HepG2 (cell line): ENCODE results near the gene CHST13. TPM values are rescaled to one million over a fixed set of nuclear protein-coding genes. Genes with fewer than 3 reads are reported as not detected.

Experiments used
- CBX5 ChIP-seq: sonication (generic); formaldehyde crosslinking; IDR thresholded peaks from 2 replicates; pipeline ENCODE4 v1.4.0; 2020; ENCODE audit warnings: missing genetic modification reagents, borderline replicate concordance
- CSRNP2 ChIP-seq: sonication (generic); formaldehyde crosslinking; conservative IDR thresholded peaks from 2 replicates; pipeline ENCODE4 v1.8.0; 2022; ENCODE audit warnings: low read depth, missing genetic modification reagents
- FOXC1 ChIP-seq: sonication (generic); formaldehyde crosslinking; IDR thresholded peaks from 2 replicates; pipeline ENCODE4 v1.8.0; 2022; ENCODE audit warnings: mild to moderate bottlenecking, missing genetic modification reagents, borderline replicate concordance
- GATAD2A ChIP-seq: IDR thresholded peaks from 2 replicates; pipeline ENCODE4 v1.6.1; 2016
- HNF4A ChIP-seq: sonication (generic); formaldehyde crosslinking; IDR thresholded peaks from 2 replicates; pipeline ENCODE4 v1.4.0; 2020; ENCODE audit warnings: missing genetic modification reagents
- LCORL ChIP-seq, 2 experiments: fragments of 450-650 bp in 1 of 2; sonication (generic) in 1 of 2; formaldehyde crosslinking in 1 of 2; IDR thresholded peaks; 2 replicates each; pipeline versions ENCODE4 v1.5.0 to v1.6.1; 2017 to 2020; ENCODE audit warnings: antibody characterized with exemption in 1 of 2, missing genetic modification reagents in 1 of 2
- MATR3 ChIP-seq: sonication (generic); formaldehyde crosslinking; IDR thresholded peaks from 2 replicates; pipeline ENCODE4 v1.4.0; 2020; ENCODE audit warnings: missing genetic modification reagents
- MYC ChIP-seq: sonication (generic); formaldehyde crosslinking; IDR thresholded peaks from 2 replicates; pipeline ENCODE4 v1.9.0; 2021; ENCODE audit warnings: missing genetic modification reagents, borderline replicate concordance
- NFE2 ChIP-seq: sonication (generic); formaldehyde crosslinking; IDR thresholded peaks from 2 replicates; pipeline ENCODE4 v1.4.0; 2020; ENCODE audit warnings: missing genetic modification reagents
- PATZ1 ChIP-seq: sonication (generic); formaldehyde crosslinking; IDR thresholded peaks from 2 replicates; pipeline ENCODE4 v1.4.0; 2020; ENCODE audit warnings: missing genetic modification reagents
- PAWR ChIP-seq: sonication (generic); formaldehyde crosslinking; IDR thresholded peaks from 2 replicates; pipeline ENCODE4 v1.4.0; 2020; ENCODE audit warnings: missing genetic modification reagents, mild to moderate bottlenecking, borderline replicate concordance
- SAP130 ChIP-seq: IDR thresholded peaks from 2 replicates; pipeline ENCODE4 v1.6.1; 2016; ENCODE audit warnings: low read depth
- SMC3 ChIP-seq: IDR thresholded peaks from 2 replicates; pipeline ENCODE4 v1.6.1; 2011; ENCODE audit warnings: low read length, improper control_type of control experiment
- STAG1 ChIP-seq: sonication (generic); formaldehyde crosslinking; IDR thresholded peaks from 2 replicates; pipeline ENCODE4 v1.4.0; 2020; ENCODE audit warnings: missing genetic modification reagents
- TARDBP ChIP-seq: sonication (generic); formaldehyde crosslinking; IDR thresholded peaks from 2 replicates; pipeline ENCODE4 v1.8.0; 2022; ENCODE audit warnings: mild to moderate bottlenecking, missing genetic modification reagents
- ZBTB14 ChIP-seq: sonication (generic); formaldehyde crosslinking; IDR thresholded peaks from 2 replicates; pipeline ENCODE4 v1.4.0; 2020; ENCODE audit warnings: missing genetic modification reagents
- ZNF143 ChIP-seq: sonication (generic); formaldehyde crosslinking; IDR thresholded peaks from 2 replicates; pipeline ENCODE4 v1.4.0; 2020; ENCODE audit warnings: missing genetic modification reagents
- ZNF354B ChIP-seq: sonication (generic); formaldehyde crosslinking; IDR thresholded peaks from 2 replicates; pipeline ENCODE4 v1.8.0; 2022; ENCODE audit warnings: mild to moderate bottlenecking, missing genetic modification reagents
- ZNF629 ChIP-seq: sonication (generic); formaldehyde crosslinking; conservative IDR thresholded peaks from 2 replicates; pipeline ENCODE4 v1.5.0; 2020; ENCODE audit warnings: missing genetic modification reagents
- ZNF703 ChIP-seq: sonication (generic); formaldehyde crosslinking; IDR thresholded peaks from 2 replicates; pipeline ENCODE4 v1.5.1; 2020; ENCODE audit warnings: missing genetic modification reagents, mild to moderate bottlenecking, moderate library complexity, borderline replicate concordance
- ZSCAN20 ChIP-seq: sonication (generic); formaldehyde crosslinking; IDR thresholded peaks from 2 replicates; pipeline ENCODE4 v1.4.0; 2020; ENCODE audit warnings: missing genetic modification reagents, mild to moderate bottlenecking, borderline replicate concordance
- ZSCAN29 ChIP-seq: sonication (generic); formaldehyde crosslinking; conservative IDR thresholded peaks from 2 replicates; pipeline ENCODE4 v1.4.0; 2020; ENCODE audit warnings: mild to moderate bottlenecking, missing genetic modification reagents
- polyA plus RNA-seq, 8 experiments: library from polyadenylated mRNA; depleted of rRNA in 3 of 8; stranded (reverse) in 7 of 8; unstranded in 1 of 8; fragments of >200 nt; fragmentation: Illumina TruSeq in 4 of 8; extraction: Trizol in 4 of 8; gene quantifications; 2 replicates each; pipeline versions ENCODE4 v1.2.1 to v1.2.3, GENCODE V29; 2011 to 2016; ENCODE audit warnings: low read depth in 4 of 8, missing spikeins in 1 of 8, mixed read lengths in 1 of 8; ENCODE audit not compliant: insufficient read depth in 1 of 8
- total RNA-seq, 5 experiments: library from RNA; depleted of rRNA; stranded (reverse); fragments of >200 nt; fragmentation: Illumina TruSeq; extraction: Trizol; gene quantifications; 2 replicates each; pipeline ENCODE4 v1.2.3, GENCODE V29; 2016; ENCODE audit warnings: low read depth in 1 of 5
- TF ChIP-seq, protein P1 (sequence below): sonication (generic); formaldehyde crosslinking; IDR thresholded peaks from 2 replicates; pipeline ENCODE4 v1.4.0; 2020; ENCODE audit warnings: missing genetic modification reagents, mild to moderate bottlenecking, borderline replicate concordance

CHST13 gene
- total and polyA plus RNA-seq, 2 of the 13 experiments (the other 11 are each of a cell fraction or from before 2014, with no cell fraction given) = 32.0 to 43.1 TPM

GRCh38 chr3:126522363-126522788, 1.6 kb upstream of the CHST13 start (continued):
- TF ChIP-seq ZBTB14 (CRISPR knock-in tag) = no peak
- TF ChIP-seq TARDBP = 0 out of 2 replicates have a peak, but pooled peaks have one; percentile 58
- TF ChIP-seq STAG1 (CRISPR knock-in tag) = peak; percentile 80
- no peak for TF ChIP-seq CSRNP2
- TF ChIP-seq HNF4A (CRISPR knock-in tag) = peak; percentile 38; the same call in 1 of the 2 replicates
- TF ChIP-seq PAWR (CRISPR knock-in tag) = no peak
- 0 out of 2 replicates have a peak, but pooled peaks have one; percentile 7 for TF ChIP-seq ZNF629 (CRISPR knock-in tag)
- no peak for TF ChIP-seq ZSCAN29 (CRISPR knock-in tag)
- 0 out of 2 replicates have a peak, but pooled peaks have one; percentile 24 for TF ChIP-seq PATZ1 (CRISPR knock-in tag)
- TF ChIP-seq ZNF354B (CRISPR knock-in tag) = no peak
- TF ChIP-seq GATAD2A (CRISPR knock-in tag) = peak; percentile 44; the same call in 1 of the 2 replicates
- 0 out of 2 replicates have a peak, but pooled peaks have one; percentile 36 for TF ChIP-seq CBX5 (CRISPR knock-in tag)
- TF ChIP-seq, protein P1, sequence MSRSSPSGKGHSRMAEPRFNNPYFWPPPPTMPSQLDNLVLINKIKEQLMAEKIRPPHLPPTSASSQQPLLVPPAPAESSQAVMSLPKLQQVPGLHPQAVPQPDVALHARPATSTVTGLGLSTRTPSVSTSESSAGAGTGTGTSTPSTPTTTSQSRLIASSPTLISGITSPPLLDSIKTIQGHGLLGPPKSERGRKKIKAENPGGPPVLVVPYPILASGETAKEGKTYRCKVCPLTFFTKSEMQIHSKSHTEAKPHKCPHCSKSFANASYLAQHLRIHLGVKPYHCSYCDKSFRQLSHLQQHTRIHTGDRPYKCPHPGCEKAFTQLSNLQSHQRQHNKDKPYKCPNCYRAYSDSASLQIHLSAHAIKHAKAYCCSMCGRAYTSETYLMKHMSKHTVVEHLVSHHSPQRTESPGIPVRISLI (CRISPR knock-in tag) = no peak
- TF ChIP-seq FOXC1 = 0 out of 2 replicates have a peak, but pooled peaks have one; percentile 49
- TF ChIP-seq NFE2 = no peak
- TF ChIP-seq MATR3 (CRISPR knock-in tag) = no peak
- no peak for TF ChIP-seq LCORL (IDR thresholded peaks at IDR 0.05)
- peak; percentile 69; the same call in 1 of the 2 replicates for TF ChIP-seq LCORL (CRISPR knock-in tag; IDR thresholded peaks at IDR 0.05)
- TF ChIP-seq SMC3 = peak; percentile 78
- TF ChIP-seq ZNF143 (CRISPR knock-in tag) = peak; percentile 45; the same call in 1 of the 2 replicates
- no peak for TF ChIP-seq ZNF703 (CRISPR knock-in tag)
- TF ChIP-seq MYC = peak; percentile 35; the same call in 1 of the 2 replicates
- 0 out of 2 replicates have a peak, but pooled peaks have one; percentile 57 for TF ChIP-seq ZSCAN20 (CRISPR knock-in tag)
- TF ChIP-seq SAP130 (CRISPR knock-in tag) = peak; percentile 26; the same call in 1 of the 2 replicates
